Caco-2 (cell line): ENCODE measurements around the gene SLC43A1. TPM values are rescaled to one million over a fixed set of nuclear protein-coding genes. Genes with fewer than 3 reads are reported as not detected.
A peak's percentile ranks its signal among the peaks of the same experiment; 100 is the strongest.

ENCODE experiments used
- BruUV-seq: library from RNA; stranded (reverse); fragments of 400-500 nt; replicated peaks from 2 replicates; lab custom pipeline; 2021; lab: Mats Ljungman, UMichigan
- CTCF ChIA-PET: fragments of 300-600 bp; sonication (Branson Sonifier 250); formaldehyde crosslinking; loops from one replicate; lab custom pipeline; 2022; ENCODE audit warnings: antibody characterized with exemption; lab: Charles Lee
- POLR2A ChIA-PET: fragments of 300-600 bp; sonication (Branson Sonifier 250); formaldehyde crosslinking; loops from one replicate; lab custom pipeline; 2022; ENCODE audit warnings: antibody characterized with exemption; lab: Charles Lee
- DNase-seq, 2 experiments: peaks; one replicate each; pipeline versions ENCODE4 v3.0.0 to v3.0.0-alpha.2; 2020 to 2022
- H3K27me3 ChIP-seq: replicated peaks from 2 replicates; pipeline ENCODE4 v1.6.0; 2011; ENCODE audit warnings: low read length; ENCODE audit not compliant: control insufficient read depth, insufficient read depth
- H3K36me3 ChIP-seq: 2 replicates; pipeline ENCODE4 v1.5.1; 2011; ENCODE audit warnings: low read length; ENCODE audit not compliant: control insufficient read depth, insufficient read depth
- H3K4me1 ChIP-seq: fragments of 250-450 bp; sonication (Bioruptor Pico); 2 replicates; pipeline ENCODE4 v1.5.1; 2020; ENCODE audit warnings: mild to moderate bottlenecking
- H3K4me3 ChIP-seq: 2 replicates; pipeline ENCODE4 v1.5.1; 2011; ENCODE audit warnings: low read depth, mild to moderate bottlenecking, control low read depth, low read length
- H3K9me3 ChIP-seq: fragments of 250-450 bp; sonication (Bioruptor Pico); 2 replicates; pipeline ENCODE4 v1.5.1; 2020; ENCODE audit warnings: mild to moderate bottlenecking, moderate library complexity
- H3K27ac Mint-ChIP-seq: one replicate; pipeline ENCODE4 v1.8.0; 2022; ENCODE audit warnings: mixed read lengths; ENCODE audit not compliant: unreplicated experiment
- H3K27me3 Mint-ChIP-seq: one replicate; pipeline ENCODE4 v1.8.0; 2022; ENCODE audit warnings: mixed read lengths; ENCODE audit not compliant: insufficient read depth, unreplicated experiment
- H3K36me3 Mint-ChIP-seq: one replicate; pipeline ENCODE4 v1.8.0; 2022; ENCODE audit warnings: mild to moderate bottlenecking, mixed read lengths; ENCODE audit not compliant: insufficient read depth, unreplicated experiment
- H3K4me1 Mint-ChIP-seq: one replicate; pipeline ENCODE4 v1.8.0; 2022; ENCODE audit warnings: low read depth, mixed read lengths; ENCODE audit not compliant: unreplicated experiment
- H3K4me3 Mint-ChIP-seq: one replicate; pipeline ENCODE4 v1.8.0; 2022; ENCODE audit warnings: mild to moderate bottlenecking, moderate library complexity, mixed read lengths; ENCODE audit not compliant: unreplicated experiment
- H3K9me3 Mint-ChIP-seq: one replicate; pipeline ENCODE4 v1.8.0; 2022; ENCODE audit warnings: mixed read lengths; ENCODE audit not compliant: unreplicated experiment
- intact Hi-C: fragments of 100-400 bp; cut with micrococcal nuclease; formaldehyde crosslinking; loops from one replicate; pipeline ENCODE4 v1.10.0; 2022; ENCODE audit not compliant: unreplicated experiment
- total RNA-seq: library from RNA; stranded (reverse); gene quantifications from 2 replicates; pipeline ENCODE4 v1.2.3, GENCODE V29; 2022
- TF ChIP-seq, protein P1 (sequence below), 2 experiments: fragments of 200-600 bp in 1 of 2; IDR thresholded peaks; 1 replicate in 1 of 2; 2 replicates in 1 of 2; pipeline versions ENCODE4 v1.5.1 to v1.8.0; 2011 to 2022; ENCODE audit warnings: antibody characterized with exemption in 1 of 2, control low read depth in 1 of 2, inconsistent platforms in 1 of 2, low read depth in 1 of 2, low read length in 1 of 2, mild to moderate bottlenecking in 1 of 2, moderate library complexity in 1 of 2; ENCODE audit not compliant: insufficient read depth in 1 of 2, severe bottlenecking in 1 of 2, unreplicated experiment in 1 of 2

SLC43A1 gene
- total RNA-seq, 1 experiment from 2014 or later, result 71.7 TPM

DNA sequence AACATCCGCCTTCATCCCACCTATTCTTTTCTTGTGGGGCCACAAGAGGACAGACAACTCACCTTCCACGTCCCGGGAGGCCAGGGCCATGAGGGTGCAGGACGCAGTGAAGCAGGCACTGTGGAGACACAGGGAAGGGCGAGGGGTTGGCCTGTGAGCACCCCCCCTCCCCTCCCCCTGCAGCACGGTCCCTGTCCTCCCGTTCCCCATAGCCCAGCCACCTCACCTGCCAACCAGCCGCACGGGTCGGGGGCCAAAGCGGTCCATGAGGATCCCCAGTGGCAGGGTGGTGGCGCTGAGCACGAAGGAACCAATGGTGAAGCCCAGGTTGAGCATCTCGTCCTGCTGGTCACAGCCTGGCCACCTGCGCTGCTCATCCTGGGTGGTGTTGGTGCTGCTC lies 14.6 kb downstream of the SLC43A1 start:
- Histone ChIP-seq H3K36me3 (peaks cover 8% of the 10 kb centered on the region), H3K9me3 (no peaks in the 10 kb centered on the region), H3K27me3 (no peaks in the 10 kb centered on the region), H3K4me1 (peaks cover 67% of the 10 kb centered on the region), H3K4me3 (no peak overlapping the region)
- ChIA-PET CTCF (no interaction called here), POLR2A (no interaction called here)
- intact Hi-C loops, result no loop called here
- peaks cover 67% of the 10 kb centered on the region for H3K36me3 Mint-ChIP-seq
- DNase-seq, result no peak
- no peaks in the 10 kb centered on the region for H3K9me3 Mint-ChIP-seq
- peak overlapping the region; percentile 39 for H3K27ac Mint-ChIP-seq
- no peak overlapping the region for H3K4me3 Mint-ChIP-seq
- H3K27me3 Mint-ChIP-seq, result no peaks in the 10 kb centered on the region
- BruUV-seq, result no TSS peak
- TF ChIP-seq, protein P1, sequence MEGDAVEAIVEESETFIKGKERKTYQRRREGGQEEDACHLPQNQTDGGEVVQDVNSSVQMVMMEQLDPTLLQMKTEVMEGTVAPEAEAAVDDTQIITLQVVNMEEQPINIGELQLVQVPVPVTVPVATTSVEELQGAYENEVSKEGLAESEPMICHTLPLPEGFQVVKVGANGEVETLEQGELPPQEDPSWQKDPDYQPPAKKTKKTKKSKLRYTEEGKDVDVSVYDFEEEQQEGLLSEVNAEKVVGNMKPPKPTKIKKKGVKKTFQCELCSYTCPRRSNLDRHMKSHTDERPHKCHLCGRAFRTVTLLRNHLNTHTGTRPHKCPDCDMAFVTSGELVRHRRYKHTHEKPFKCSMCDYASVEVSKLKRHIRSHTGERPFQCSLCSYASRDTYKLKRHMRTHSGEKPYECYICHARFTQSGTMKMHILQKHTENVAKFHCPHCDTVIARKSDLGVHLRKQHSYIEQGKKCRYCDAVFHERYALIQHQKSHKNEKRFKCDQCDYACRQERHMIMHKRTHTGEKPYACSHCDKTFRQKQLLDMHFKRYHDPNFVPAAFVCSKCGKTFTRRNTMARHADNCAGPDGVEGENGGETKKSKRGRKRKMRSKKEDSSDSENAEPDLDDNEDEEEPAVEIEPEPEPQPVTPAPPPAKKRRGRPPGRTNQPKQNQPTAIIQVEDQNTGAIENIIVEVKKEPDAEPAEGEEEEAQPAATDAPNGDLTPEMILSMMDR (IDR thresholded peaks at IDR 0.05; ENCODE audit: insufficient read depth in 1 of 2, low read depth in 1 of 2, low read length in 1 of 2, severe bottlenecking in 1 of 2, unreplicated experiment in 1 of 2), result no peak
- H3K4me1 Mint-ChIP-seq, result peaks cover 52% of the 10 kb centered on the region

DNA sequence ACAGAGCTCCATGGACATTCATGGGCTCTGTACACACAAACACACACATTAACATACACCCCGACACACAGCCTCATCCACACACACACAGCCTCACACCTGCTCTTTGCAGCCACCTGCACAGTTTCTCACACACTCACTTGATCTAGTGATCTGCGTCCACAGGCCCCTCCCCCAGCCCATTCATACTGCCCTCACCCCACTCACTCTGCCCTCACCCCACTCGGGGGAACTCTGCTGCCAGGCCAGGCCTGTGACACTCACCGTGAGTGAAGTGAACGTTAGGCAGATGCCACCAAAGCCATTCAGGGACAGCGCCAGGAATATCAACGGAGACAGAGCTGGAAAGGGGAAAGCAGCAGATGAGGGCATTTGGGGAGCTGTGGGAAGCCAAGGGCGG lies 15.0 kb downstream of the SLC43A1 start:
- Mint-ChIP-seq H3K9me3 (no peaks in the 10 kb centered on the region), H3K27me3 (no peaks in the 10 kb centered on the region), H3K4me1 (peaks cover 52% of the 10 kb centered on the region), H3K27ac (peak overlapping the region; percentile 74), H3K36me3 (peaks cover 70% of the 10 kb centered on the region), H3K4me3 (peak overlapping the region; percentile 39)
- Histone ChIP-seq H3K36me3 (peaks cover 8% of the 10 kb centered on the region), H3K4me3 (no peak overlapping the region), H3K9me3 (no peaks in the 10 kb centered on the region), H3K4me1 (peaks cover 67% of the 10 kb centered on the region), H3K27me3 (no peaks in the 10 kb centered on the region)
- intact Hi-C loops, result no loop called here
- POLR2A ChIA-PET, result no interaction called here
- BruUV-seq, result no TSS peak
- CTCF ChIA-PET, result no interaction called here
- no peak for DNase-seq
- TF ChIP-seq, protein P1 (IDR thresholded peaks at IDR 0.05; ENCODE audit: insufficient read depth in 1 of 2, low read depth in 1 of 2, low read length in 1 of 2, severe bottlenecking in 1 of 2, unreplicated experiment in 1 of 2), result no peak

DNA sequence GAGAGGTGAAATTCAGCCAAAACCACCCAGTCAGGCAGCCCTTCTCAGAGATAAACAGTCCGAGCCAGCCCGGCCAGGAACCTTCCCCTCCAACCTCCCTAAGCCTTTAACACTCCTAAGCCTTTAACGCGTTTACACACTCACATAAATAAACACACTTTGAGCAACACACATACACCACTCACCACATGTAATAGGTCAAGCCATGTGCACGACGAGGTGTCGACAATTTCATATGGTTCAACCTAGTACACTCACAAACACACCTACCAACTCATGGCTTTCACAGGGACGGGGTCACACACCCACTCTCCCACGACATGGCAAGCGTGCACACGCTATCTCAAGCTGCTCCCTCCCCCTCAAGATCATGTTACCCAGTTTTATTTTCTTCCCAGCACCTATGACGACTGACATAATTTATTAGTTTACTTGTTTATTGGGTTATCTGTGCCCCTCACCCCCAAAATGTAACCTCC lies 15.5 kb downstream of the SLC43A1 start:
- TF ChIP-seq, protein P1 (IDR thresholded peaks at IDR 0.05; ENCODE audit: insufficient read depth in 1 of 2, low read depth in 1 of 2, low read length in 1 of 2, severe bottlenecking in 1 of 2, unreplicated experiment in 1 of 2), result no peak
- peaks cover 67% of the 10 kb centered on the region for H3K4me1 ChIP-seq
- peaks cover 52% of the 10 kb centered on the region for H3K4me1 Mint-ChIP-seq
- H3K27ac Mint-ChIP-seq, result peak overlapping the region; percentile 74
- H3K36me3 Mint-ChIP-seq, result peaks cover 71% of the 10 kb centered on the region
- intact Hi-C loops, result no loop called here
- no peaks in the 10 kb centered on the region for H3K27me3 Mint-ChIP-seq
- peak overlapping the region; percentile 39 for H3K4me3 Mint-ChIP-seq
- H3K9me3 Mint-ChIP-seq, result no peaks in the 10 kb centered on the region
- DNase-seq, result no peak
- ChIA-PET CTCF (interaction anchor here (0.6 to 1.3 kb wide), 2 partner anchors 24 to 154 kb away, joined by 3 to 4 read pairs; no protein-coding TSS in a partner anchor), POLR2A (no interaction called here)
- H3K36me3 ChIP-seq, result peaks cover 8% of the 10 kb centered on the region
- no TSS peak for BruUV-seq
- no peaks in the 10 kb centered on the region for H3K27me3 ChIP-seq
- no peak overlapping the region for H3K4me3 ChIP-seq
- no peaks in the 10 kb centered on the region for H3K9me3 ChIP-seq
